ENCODE data around the gene SCN8A. TPM values are rescaled to one million over a fixed set of nuclear protein-coding genes. Genes with fewer than 3 reads are reported as not detected.
"Not testable (repeated sequence)": the region's sequence is repeated elsewhere in the genome, so short reads cannot be mapped to it uniquely, and the experiment has no call there.

SCN8A gene
- polyA plus RNA-seq, 3 donors: 0.11 to 0.49 (median 0.12) TPM

GRCh38 chr12:51784688-51785087, 193.7 kb downstream of the SCN8A start:
- WGBS, 3 donors: 68 to 84% (median 74%) methylated on average over 3 of the region's 3 CpGs
- no peak overlapping the region for H3K27ac ChIP-seq (ENCODE audit: low read depth, low read length)

- 92 to 97% (median 92%) methylated on average over 2 of the region's 2 CpGs for WGBS, 3 donors
- no peak overlapping the region for H3K27ac ChIP-seq (ENCODE audit: low read depth, low read length)
Measured at GRCh38 chr12:51785906-51786305, 194.9 kb downstream of the SCN8A start.

GRCh38 chr12:51788876-51789275, 197.8 kb downstream of the SCN8A start:
- 87 to 90% (median 88%) methylated on average over 6 of the region's 6 CpGs for WGBS, 3 donors

GRCh38 chr12:51792417-51792816, 201.4 kb downstream of the SCN8A start:
- 96 to 97% (median 96%) methylated on average over 5 of the region's 5 CpGs for WGBS, 3 donors

More at GRCh38 chr12:51788876-51789275, 197.8 kb downstream of the SCN8A start:
- H3K27ac ChIP-seq (ENCODE audit: low read depth, low read length): no peak overlapping the region

GRCh38 chr12:51793201-51793600, 202.2 kb downstream of the SCN8A start:
- 100% methylated on average over 1 of the region's 1 CpG for WGBS, 3 donors
- no peak overlapping the region for H3K27ac ChIP-seq (ENCODE audit: low read depth, low read length)

More at GRCh38 chr12:51792417-51792816, 201.4 kb downstream of the SCN8A start:
- H3K27ac ChIP-seq (ENCODE audit: low read depth, low read length): no peak overlapping the region

- no peak overlapping the region for H3K27ac ChIP-seq (ENCODE audit: low read depth, low read length)
- WGBS, 3 donors: 93 to 98% (median 94%) methylated on average over 6 of the region's 6 CpGs
Measured at GRCh38 chr12:51797301-51797700, 206.3 kb downstream of the SCN8A start.

- WGBS, 3 donors: 84 to 97% (median 95%) methylated on average over 4 of the region's 4 CpGs
- not testable (repeated sequence) for H3K27ac ChIP-seq (ENCODE audit: low read depth, low read length)
Measured at GRCh38 chr12:51798051-51798450, 207.0 kb downstream of the SCN8A start.

- WGBS, 3 donors: 95 to 100% (median 100%) methylated on average over 1 of the region's 1 CpG
- H3K27ac ChIP-seq (ENCODE audit: low read depth, low read length): no peak overlapping the region
Measured at GRCh38 chr12:51798501-51798900, 207.5 kb downstream of the SCN8A start.

GRCh38 chr12:51801027-51801426, 210.0 kb downstream of the SCN8A start:
- WGBS, 3 donors: 94 to 100% (median 98%) methylated on average over 1 of the region's 1 CpG

GRCh38 chr12:51806896-51807295, 215.9 kb downstream of the SCN8A start:
- no peak overlapping the region for H3K27ac ChIP-seq (ENCODE audit: low read depth, low read length)
- 94 to 95% (median 94%) methylated on average over 16 of the region's 16 CpGs for WGBS, 3 donors

More at GRCh38 chr12:51801027-51801426, 210.0 kb downstream of the SCN8A start:
- H3K27ac ChIP-seq (ENCODE audit: low read depth, low read length): no peak overlapping the region

- H3K27ac ChIP-seq (ENCODE audit: low read depth, low read length): no peak overlapping the region
- 69 to 75% (median 71%) methylated on average over 3 of the region's 3 CpGs for whole genome bisulfite sequencing, 3 donors
Measured at GRCh38 chr12:51809193-51809592, 218.2 kb downstream of the SCN8A start.

- WGBS, 3 donors: 74 to 78% (median 75%) methylated on average over 13 of the region's 13 CpGs
- no peak overlapping the region for H3K27ac ChIP-seq (ENCODE audit: low read depth, low read length)
Measured at GRCh38 chr12:51811203-51812202, 220.5 kb downstream of the SCN8A start.

- no peak overlapping the region for H3K27ac ChIP-seq (ENCODE audit: low read depth, low read length)
- WGBS, 3 donors: 81 to 92% (median 85%) methylated on average over 13 of the region's 13 CpGs
Measured at GRCh38 chr12:51812871-51813270, 221.8 kb downstream of the SCN8A start.

GRCh38 chr12:51813931-51814310, 222.9 kb downstream of the SCN8A start:
- WGBS, 3 donors: 5 to 9% (median 9%) methylated on average over 31 to 34 of the region's 34 CpGs
- H3K27ac ChIP-seq (ENCODE audit: low read depth, low read length): no peak overlapping the region

GRCh38 chr12:51814311-51815088, 223.5 kb downstream of the SCN8A start:
- WGBS, 3 donors: 3 to 5% (median 3%) methylated on average over 64 to 100 of the region's 100 CpGs
- H3K27ac ChIP-seq (ENCODE audit: low read depth, low read length): no peak overlapping the region

- WGBS, 3 donors: 88 to 93% (median 89%) methylated on average over 6 of the region's 6 CpGs
- H3K27ac ChIP-seq (ENCODE audit: low read depth, low read length): no peak overlapping the region
Measured at GRCh38 chr12:51815571-51815970, 224.5 kb downstream of the SCN8A start.

- no peak overlapping the region for H3K27ac ChIP-seq (ENCODE audit: low read depth, low read length)
- 78 to 92% (median 91%) methylated on average over 10 of the region's 10 CpGs for WGBS, 3 donors
Measured at GRCh38 chr12:51817027-51817953, 226.3 kb downstream of the SCN8A start.

- 79 to 93% (median 88%) methylated on average over 4 to 5 of the region's 5 CpGs for WGBS, 3 donors
- H3K27ac ChIP-seq (ENCODE audit: low read depth, low read length): no peak overlapping the region
Measured at GRCh38 chr12:51818086-51818485, 227.1 kb downstream of the SCN8A start.

All from adipose tissue (tissue), 3 donors.